HEK293 (cell line): ENCODE results near the gene HSD11B1.

ENCODE experiments used
- CTCF ChIA-PET: fragments of 350-600 bp; formaldehyde crosslinking; extraction: SDS; loops from one replicate; lab custom pipeline; 2021; ENCODE audit warnings: antibody characterized with exemption; lab: Yijun Ruan, JAX
- POLR2A ChIA-PET: fragments of 300-600 bp; formaldehyde crosslinking; extraction: SDS; loops from one replicate; lab custom pipeline; 2020; ENCODE audit warnings: antibody characterized with exemption, inconsistent platforms; lab: Yijun Ruan, JAX
- H3K27ac ChIP-seq: fragments of 200-500 bp; sonication (Bioruptor generic); 2 replicates; pipeline ENCODE4 v1.5.1; 2014; ENCODE audit warnings: low read depth, low read length, control low read depth, inconsistent platforms; ENCODE audit errors: extremely low read depth
- H3K36me3 ChIP-seq, 2 experiments: fragments of 200-500 bp in 1 of 2; sonication (Bioruptor generic) in 1 of 2; 1 replicate in 1 of 2; 2 replicates in 1 of 2; pipeline ENCODE4 v1.5.1; 2014 to 2017; ENCODE audit warnings: inconsistent platforms in 2 of 2, low read length in 2 of 2; ENCODE audit not compliant: control insufficient read depth in 2 of 2, insufficient read depth in 1 of 2
- H3K4me1 ChIP-seq: fragments of 200-500 bp; sonication (Bioruptor generic); 2 replicates; pipeline ENCODE4 v1.5.1; 2014; ENCODE audit warnings: mild to moderate bottlenecking, low read length, inconsistent platforms; ENCODE audit not compliant: control insufficient read depth, insufficient read depth
- H3K4me3 ChIP-seq: 2 replicates; pipeline ENCODE4 v1.5.1; 2011; ENCODE audit warnings: low read depth, mild to moderate bottlenecking, control low read depth, low read length, moderate library complexity
- H3K9me3 ChIP-seq: fragments of 200-500 bp; sonication (Bioruptor generic); 2 replicates; pipeline ENCODE4 v1.5.1; 2014; ENCODE audit warnings: low read depth, low read length, inconsistent platforms; ENCODE audit not compliant: control insufficient read depth, insufficient read depth
- HOXC10 ChIP-seq: sonication (generic); formaldehyde crosslinking; IDR thresholded peaks from 2 replicates; pipeline ENCODE4 v1.8.1; 2023; ENCODE audit warnings: mild to moderate bottlenecking, missing genetic modification reagents
- KLF9 ChIP-seq: fragments of 450-650 bp; formaldehyde crosslinking; IDR thresholded peaks from 2 replicates; pipeline ENCODE4 v1.5.1; 2016; ENCODE audit warnings: missing biosample characterization, missing genetic modification characterization, low read depth
- SALL2 ChIP-seq: fragments of 450-650 bp; formaldehyde crosslinking; IDR thresholded peaks from 2 replicates; pipeline ENCODE4 v1.5.0; 2017; ENCODE audit warnings: missing biosample characterization, mild to moderate bottlenecking, missing genetic modification characterization, borderline replicate concordance
- ZBTB1 ChIP-seq: fragments of 450-650 bp; formaldehyde crosslinking; IDR thresholded peaks from 2 replicates; pipeline ENCODE4 v1.5.1; 2016; ENCODE audit warnings: missing biosample characterization, missing genetic modification characterization
- ZBTB20 ChIP-seq: fragments of 450-650 bp; formaldehyde crosslinking; IDR thresholded peaks from 2 replicates; pipeline ENCODE4 v1.5.1; 2016; ENCODE audit warnings: missing biosample characterization, missing genetic modification characterization
- ZBTB48 ChIP-seq: fragments of 450-650 bp; formaldehyde crosslinking; IDR thresholded peaks from 2 replicates; pipeline ENCODE4 v1.5.1; 2016; ENCODE audit warnings: missing biosample characterization, missing genetic modification characterization
- ZFP37 ChIP-seq: fragments of 450-650 bp; formaldehyde crosslinking; IDR thresholded peaks from 2 replicates; pipeline ENCODE4 v1.5.1; 2016; ENCODE audit warnings: missing biosample characterization, missing genetic modification characterization
- ZFP69B ChIP-seq: fragments of 450-650 bp; formaldehyde crosslinking; IDR thresholded peaks from 2 replicates; pipeline ENCODE4 v1.5.1; 2016; ENCODE audit warnings: missing biosample characterization, missing genetic modification characterization
- ZNF121 ChIP-seq: fragments of 450-650 bp; formaldehyde crosslinking; IDR thresholded peaks from 2 replicates; pipeline ENCODE4 v1.5.1; 2016; ENCODE audit warnings: missing biosample characterization, missing genetic modification characterization
- ZNF169 ChIP-seq: fragments of 450-650 bp; formaldehyde crosslinking; IDR thresholded peaks from 2 replicates; pipeline ENCODE4 v1.5.1; 2016; ENCODE audit warnings: missing biosample characterization, missing genetic modification characterization
- ZNF473 ChIP-seq: fragments of 450-650 bp; formaldehyde crosslinking; IDR thresholded peaks from 2 replicates; pipeline ENCODE4 v1.5.1; 2017; ENCODE audit warnings: missing biosample characterization, missing genetic modification characterization
- ZNF530 ChIP-seq: fragments of 450-650 bp; formaldehyde crosslinking; IDR thresholded peaks from 2 replicates; pipeline ENCODE4 v1.5.1; 2016; ENCODE audit warnings: low read depth, missing biosample characterization, missing genetic modification characterization
- ZNF621 ChIP-seq: fragments of 450-650 bp; formaldehyde crosslinking; IDR thresholded peaks from 2 replicates; pipeline ENCODE4 v1.5.1; 2017; ENCODE audit warnings: missing biosample characterization, missing genetic modification characterization
- ZNF623 ChIP-seq: fragments of 450-650 bp; formaldehyde crosslinking; IDR thresholded peaks from 2 replicates; pipeline ENCODE4 v1.5.1; 2016; ENCODE audit warnings: missing biosample characterization, missing genetic modification characterization
- ZNF707 ChIP-seq: fragments of 450-650 bp; formaldehyde crosslinking; IDR thresholded peaks from 2 replicates; pipeline ENCODE4 v1.5.1; 2016; ENCODE audit warnings: missing biosample characterization, missing genetic modification characterization
- ZNF843 ChIP-seq: fragments of 450-650 bp; formaldehyde crosslinking; IDR thresholded peaks from 2 replicates; pipeline ENCODE4 v1.5.1; 2016; ENCODE audit warnings: missing biosample characterization, missing genetic modification characterization
- TF ChIP-seq, protein P1 (sequence below): fragments of 450-650 bp; formaldehyde crosslinking; IDR thresholded peaks from 2 replicates; pipeline ENCODE4 v1.5.1; 2016; ENCODE audit warnings: missing biosample characterization, missing genetic modification characterization
- TF ChIP-seq, protein P2 (sequence below): fragments of 450-650 bp; formaldehyde crosslinking; IDR thresholded peaks from 2 replicates; pipeline ENCODE4 v1.5.1; 2016; ENCODE audit warnings: missing biosample characterization, missing genetic modification characterization
- TF ChIP-seq, protein P3 (sequence below): fragments of 450-650 bp; formaldehyde crosslinking; optimal IDR thresholded peaks from 2 replicates; pipeline ENCODE3; 2016; ENCODE audit warnings: missing biosample characterization, mild to moderate bottlenecking, missing genetic modification characterization
- TF ChIP-seq, protein P4 (sequence below): fragments of 450-650 bp; formaldehyde crosslinking; IDR thresholded peaks from 2 replicates; pipeline ENCODE4 v1.5.1; 2017; ENCODE audit warnings: missing biosample characterization, missing genetic modification characterization
- TF ChIP-seq, protein P5 (sequence below): fragments of 450-650 bp; formaldehyde crosslinking; IDR thresholded peaks from 2 replicates; pipeline ENCODE4; 2016; ENCODE audit warnings: missing biosample characterization, missing genetic modification characterization
- TF ChIP-seq, protein P6 (sequence below): fragments of 450-650 bp; formaldehyde crosslinking; IDR thresholded peaks from 2 replicates; pipeline ENCODE4 v1.5.1; 2016; ENCODE audit warnings: missing biosample characterization, missing genetic modification characterization
- TF ChIP-seq, protein P7 (sequence below): fragments of 450-650 bp; formaldehyde crosslinking; IDR thresholded peaks from 2 replicates; pipeline ENCODE4 v1.5.1; 2016; ENCODE audit warnings: missing biosample characterization, missing genetic modification characterization

Gene HSD11B1

DNA sequence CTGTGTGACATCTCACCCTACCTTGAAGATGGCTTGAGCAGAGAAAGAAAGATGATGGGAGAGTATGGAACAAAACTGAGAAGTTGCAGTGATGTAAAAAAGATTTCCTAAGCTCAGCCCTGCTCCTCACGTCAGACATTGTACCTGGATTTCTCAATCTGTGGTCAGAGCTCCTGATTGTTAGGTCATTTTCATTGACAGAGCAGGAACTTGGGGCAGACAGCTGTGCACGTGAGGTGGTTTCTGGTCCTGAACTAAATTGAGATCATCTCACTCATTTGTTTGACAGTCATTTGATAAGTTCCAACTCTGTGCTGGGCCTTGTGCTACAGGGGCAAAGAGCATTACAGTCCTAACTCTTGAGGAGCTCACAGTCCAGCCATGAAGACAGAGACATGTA, 61.4 kb downstream of the HSD11B1 start (continued):
- TF ChIP-seq ZBTB1 (tag by site-specific recombination) (no peak), ZFP37 (tag by site-specific recombination) (no peak), ZNF121 (tag by site-specific recombination) (no peak), ZNF530 (tag by site-specific recombination) (no peak)
- TF ChIP-seq, all 188 proteins: peak for 0

DNA sequence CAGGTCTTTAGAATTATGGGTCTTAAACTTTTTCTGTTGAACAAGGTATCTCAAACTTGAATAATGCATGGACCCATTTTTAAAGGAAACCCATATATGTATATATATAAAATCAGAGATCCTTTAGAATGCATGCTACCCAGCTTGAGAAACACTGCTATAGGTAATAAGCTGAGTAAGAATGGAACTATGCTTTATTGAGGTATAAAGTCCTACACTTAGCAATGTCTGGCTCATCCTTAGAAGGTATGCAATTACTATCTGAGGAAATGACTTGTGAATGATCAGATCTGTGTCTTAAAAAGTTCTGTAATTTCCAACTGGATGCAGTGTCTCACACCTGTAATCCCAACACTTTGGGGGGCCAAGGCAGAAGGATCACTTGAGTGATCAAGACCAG, 62.5 kb downstream of the HSD11B1 start:
- no peak for TF ChIP-seq ZNF843 (tag by site-specific recombination)
- TF ChIP-seq SALL2 (tag by site-specific recombination), result no peak
- TF ChIP-seq, protein P1, sequence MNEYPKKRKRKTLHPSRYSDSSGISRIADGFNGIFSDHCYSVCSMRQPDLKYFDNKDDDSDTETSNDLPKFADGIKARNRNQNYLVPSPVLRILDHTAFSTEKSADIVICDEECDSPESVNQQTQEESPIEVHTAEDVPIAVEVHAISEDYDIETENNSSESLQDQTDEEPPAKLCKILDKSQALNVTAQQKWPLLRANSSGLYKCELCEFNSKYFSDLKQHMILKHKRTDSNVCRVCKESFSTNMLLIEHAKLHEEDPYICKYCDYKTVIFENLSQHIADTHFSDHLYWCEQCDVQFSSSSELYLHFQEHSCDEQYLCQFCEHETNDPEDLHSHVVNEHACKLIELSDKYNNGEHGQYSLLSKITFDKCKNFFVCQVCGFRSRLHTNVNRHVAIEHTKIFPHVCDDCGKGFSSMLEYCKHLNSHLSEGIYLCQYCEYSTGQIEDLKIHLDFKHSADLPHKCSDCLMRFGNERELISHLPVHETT (tag by site-specific recombination), result no peak
- TF ChIP-seq KLF9 (tag by site-specific recombination), result no peak
- TF ChIP-seq, protein P2, sequence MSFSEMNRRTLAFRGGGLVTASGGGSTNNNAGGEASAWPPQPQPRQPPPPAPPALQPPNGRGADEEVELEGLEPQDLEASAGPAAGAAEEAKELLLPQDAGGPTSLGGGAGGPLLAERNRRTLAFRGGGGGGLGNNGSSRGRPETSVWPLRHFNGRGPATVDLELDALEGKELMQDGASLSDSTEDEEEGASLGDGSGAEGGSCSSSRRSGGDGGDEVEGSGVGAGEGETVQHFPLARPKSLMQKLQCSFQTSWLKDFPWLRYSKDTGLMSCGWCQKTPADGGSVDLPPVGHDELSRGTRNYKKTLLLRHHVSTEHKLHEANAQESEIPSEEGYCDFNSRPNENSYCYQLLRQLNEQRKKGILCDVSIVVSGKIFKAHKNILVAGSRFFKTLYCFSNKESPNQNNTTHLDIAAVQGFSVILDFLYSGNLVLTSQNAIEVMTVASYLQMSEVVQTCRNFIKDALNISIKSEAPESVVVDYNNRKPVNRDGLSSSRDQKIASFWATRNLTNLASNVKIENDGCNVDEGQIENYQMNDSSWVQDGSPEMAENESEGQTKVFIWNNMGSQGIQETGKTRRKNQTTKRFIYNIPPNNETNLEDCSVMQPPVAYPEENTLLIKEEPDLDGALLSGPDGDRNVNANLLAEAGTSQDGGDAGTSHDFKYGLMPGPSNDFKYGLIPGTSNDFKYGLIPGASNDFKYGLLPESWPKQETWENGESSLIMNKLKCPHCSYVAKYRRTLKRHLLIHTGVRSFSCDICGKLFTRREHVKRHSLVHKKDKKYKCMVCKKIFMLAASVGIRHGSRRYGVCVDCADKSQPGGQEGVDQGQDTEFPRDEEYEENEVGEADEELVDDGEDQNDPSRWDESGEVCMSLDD (tag by site-specific recombination), result no peak
- TF ChIP-seq HOXC10, result no peak
- TF ChIP-seq, protein P3, sequence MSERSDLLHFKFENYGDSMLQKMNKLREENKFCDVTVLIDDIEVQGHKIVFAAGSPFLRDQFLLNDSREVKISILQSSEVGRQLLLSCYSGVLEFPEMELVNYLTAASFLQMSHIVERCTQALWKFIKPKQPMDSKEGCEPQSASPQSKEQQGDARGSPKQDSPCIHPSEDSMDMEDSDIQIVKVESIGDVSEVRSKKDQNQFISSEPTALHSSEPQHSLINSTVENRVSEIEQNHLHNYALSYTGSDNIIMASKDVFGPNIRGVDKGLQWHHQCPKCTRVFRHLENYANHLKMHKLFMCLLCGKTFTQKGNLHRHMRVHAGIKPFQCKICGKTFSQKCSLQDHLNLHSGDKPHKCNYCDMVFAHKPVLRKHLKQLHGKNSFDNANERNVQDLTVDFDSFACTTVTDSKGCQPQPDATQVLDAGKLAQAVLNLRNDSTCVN (tag by site-specific recombination), result no peak
- TF ChIP-seq, protein P4, sequence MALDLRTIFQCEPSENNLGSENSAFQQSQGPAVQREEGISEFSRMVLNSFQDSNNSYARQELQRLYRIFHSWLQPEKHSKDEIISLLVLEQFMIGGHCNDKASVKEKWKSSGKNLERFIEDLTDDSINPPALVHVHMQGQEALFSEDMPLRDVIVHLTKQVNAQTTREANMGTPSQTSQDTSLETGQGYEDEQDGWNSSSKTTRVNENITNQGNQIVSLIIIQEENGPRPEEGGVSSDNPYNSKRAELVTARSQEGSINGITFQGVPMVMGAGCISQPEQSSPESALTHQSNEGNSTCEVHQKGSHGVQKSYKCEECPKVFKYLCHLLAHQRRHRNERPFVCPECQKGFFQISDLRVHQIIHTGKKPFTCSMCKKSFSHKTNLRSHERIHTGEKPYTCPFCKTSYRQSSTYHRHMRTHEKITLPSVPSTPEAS (tag by site-specific recombination), result no peak
- no peak for TF ChIP-seq ZBTB1 (tag by site-specific recombination)
- TF ChIP-seq ZNF169 (tag by site-specific recombination), result no peak
- TF ChIP-seq ZBTB48, result no peak
- no peak for TF ChIP-seq ZNF621
- no peak for TF ChIP-seq ZNF623 (tag by site-specific recombination)
- TF ChIP-seq, protein P5, sequence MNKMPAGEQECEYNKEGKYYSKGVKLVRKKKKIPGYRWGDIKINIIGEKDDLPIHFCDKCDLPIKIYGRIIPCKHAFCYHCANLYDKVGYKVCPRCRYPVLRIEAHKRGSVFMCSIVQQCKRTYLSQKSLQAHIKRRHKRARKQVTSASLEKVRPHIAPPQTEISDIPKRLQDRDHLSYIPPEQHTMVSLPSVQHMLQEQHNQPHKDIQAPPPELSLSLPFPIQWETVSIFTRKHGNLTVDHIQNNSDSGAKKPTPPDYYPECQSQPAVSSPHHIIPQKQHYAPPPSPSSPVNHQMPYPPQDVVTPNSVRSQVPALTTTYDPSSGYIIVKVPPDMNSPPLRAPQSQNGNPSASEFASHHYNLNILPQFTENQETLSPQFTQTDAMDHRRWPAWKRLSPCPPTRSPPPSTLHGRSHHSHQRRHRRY (tag by site-specific recombination), result no peak
- no peak for TF ChIP-seq ZNF707
- TF ChIP-seq, protein P6, sequence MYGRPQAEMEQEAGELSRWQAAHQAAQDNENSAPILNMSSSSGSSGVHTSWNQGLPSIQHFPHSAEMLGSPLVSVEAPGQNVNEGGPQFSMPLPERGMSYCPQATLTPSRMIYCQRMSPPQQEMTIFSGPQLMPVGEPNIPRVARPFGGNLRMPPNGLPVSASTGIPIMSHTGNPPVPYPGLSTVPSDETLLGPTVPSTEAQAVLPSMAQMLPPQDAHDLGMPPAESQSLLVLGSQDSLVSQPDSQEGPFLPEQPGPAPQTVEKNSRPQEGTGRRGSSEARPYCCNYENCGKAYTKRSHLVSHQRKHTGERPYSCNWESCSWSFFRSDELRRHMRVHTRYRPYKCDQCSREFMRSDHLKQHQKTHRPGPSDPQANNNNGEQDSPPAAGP (tag by site-specific recombination), result no peak
- TF ChIP-seq ZNF473 (tag by site-specific recombination), result no peak
- no peak for TF ChIP-seq ZBTB20 (tag by site-specific recombination)
- no peak for TF ChIP-seq ZFP69B
- TF ChIP-seq, protein P7, sequence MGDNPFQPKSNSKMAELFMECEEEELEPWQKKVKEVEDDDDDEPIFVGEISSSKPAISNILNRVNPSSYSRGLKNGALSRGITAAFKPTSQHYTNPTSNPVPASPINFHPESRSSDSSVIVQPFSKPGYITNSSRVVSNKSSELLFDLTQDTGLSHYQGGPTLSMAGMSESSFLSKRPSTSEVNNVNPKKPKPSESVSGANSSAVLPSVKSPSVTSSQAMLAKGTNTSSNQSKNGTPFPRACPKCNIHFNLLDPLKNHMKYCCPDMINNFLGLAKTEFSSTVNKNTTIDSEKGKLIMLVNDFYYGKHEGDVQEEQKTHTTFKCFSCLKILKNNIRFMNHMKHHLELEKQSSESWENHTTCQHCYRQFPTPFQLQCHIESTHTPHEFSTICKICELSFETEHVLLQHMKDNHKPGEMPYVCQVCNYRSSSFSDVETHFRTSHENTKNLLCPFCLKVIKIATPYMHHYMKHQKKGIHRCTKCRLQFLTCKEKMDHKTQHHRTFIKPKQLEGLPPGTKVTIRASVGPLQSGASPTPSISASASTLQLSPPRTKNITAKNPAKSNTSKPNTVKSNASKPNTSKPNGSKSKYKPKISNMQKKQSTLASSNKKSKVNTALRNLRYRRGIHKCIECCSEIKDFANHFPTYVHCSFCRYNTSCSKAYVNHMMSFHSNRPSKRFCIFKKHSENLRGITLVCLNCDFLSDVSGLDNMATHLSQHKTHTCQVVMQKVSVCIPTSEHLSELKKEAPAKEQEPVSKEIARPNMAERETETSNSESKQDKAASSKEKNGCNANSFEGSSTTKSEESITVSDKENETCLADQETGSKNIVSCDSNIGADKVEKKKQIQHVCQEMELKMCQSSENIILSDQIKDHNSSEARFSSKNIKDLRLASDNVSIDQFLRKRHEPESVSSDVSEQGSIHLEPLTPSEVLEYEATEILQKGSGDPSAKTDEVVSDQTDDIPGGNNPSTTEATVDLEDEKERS (tag by site-specific recombination), result no peak
- CTCF ChIA-PET, result interaction anchor here (0.6 to 0.7 kb wide), 4 partner anchors 17 to 1447 kb away, joined by 3 to 5 read pairs (median 3); no protein-coding TSS in a partner anchor
- Histone ChIP-seq H3K4me3 (no peak overlapping the region), H3K36me3 (no peaks in the 10 kb centered on the region), H3K9me3 (no peaks in the 10 kb centered on the region), H3K27ac (no peak overlapping the region), H3K4me1 (no peaks in the 10 kb centered on the region)
- POLR2A ChIA-PET, result interaction anchor here (0.6 to 1.8 kb wide), 2 partner anchors 17 to 487 kb away, joined by 4 to 8 read pairs; partner anchors contain the start of gene C1orf74
